ENCODE measurements around the gene NETO1. TPM values are rescaled to one million over a fixed set of nuclear protein-coding genes. Genes with fewer than 3 reads are reported as not detected.

The NETO1 gene
- polyA plus RNA-seq, 1 of the 3 experiments (the other 2 are of a cell fraction) = not detected

GRCh38 chr18:72738136-72738535, 129.7 kb downstream of the NETO1 start:
- Histone ChIP-seq H3K27me3 (ENCODE audit: insufficient read depth) (no peaks in the 10 kb centered on the region), H3K4me3 (ENCODE audit: low read depth in 2 of 2, low read length in 1 of 2) (no peak overlapping the region), H3K27ac (ENCODE audit: low read depth in 2 of 2, low read length in 1 of 2) (no peak overlapping the region), H3K4me1 (ENCODE audit: control insufficient read depth in 1 of 2, insufficient read depth in 2 of 2, low read depth in 1 of 2, low read length in 1 of 2) (no peaks in the 10 kb centered on the region), H4K20me1 (ENCODE audit: insufficient read depth) (no peaks in the 10 kb centered on the region), H3K4me2 (no peak overlapping the region), H3F3A (replicated peaks; ENCODE audit: insufficient read depth) (no peaks in the 10 kb centered on the region), H3K79me2 (ENCODE audit: insufficient read depth) (no peaks in the 10 kb centered on the region), H3K36me3 (replicated peaks in 1 of 2; ENCODE audit: control insufficient read depth in 1 of 2, insufficient read depth in 2 of 2, low read length in 1 of 2) (no peaks in the 10 kb centered on the region), H3K9me2 (no peaks in the 10 kb centered on the region), H2AFZ (ENCODE audit: low read depth) (no peak overlapping the region), H3K9ac (no peak overlapping the region), H3K9me3 (no peaks in the 10 kb centered on the region)
- ChIA-PET POLR2A (no interaction called here), CTCF (interaction anchor here (1.2 kb wide), 2 partner anchors 13 to 25 kb away, joined by 3 to 6 read pairs; no protein-coding TSS in a partner anchor)
- WGBS (ENCODE audit: low lambda C conversion rate) = 8% methylated on average over 4 of the region's 4 CpGs
- TF ChIP-seq RCOR1 (IDR thresholded peaks at IDR 0.05; ENCODE audit: low read length) = no peak
- no peak for DNase-seq

- Histone ChIP-seq H3K4me1 (ENCODE audit: control insufficient read depth in 1 of 2, insufficient read depth in 2 of 2, low read depth in 1 of 2, low read length in 1 of 2) (no peaks in the 10 kb centered on the region), H3K27me3 (ENCODE audit: insufficient read depth) (no peaks in the 10 kb centered on the region; the same call in 1 of the 2 replicates), H3K36me3 (replicated peaks in 1 of 2; ENCODE audit: control insufficient read depth in 1 of 2, insufficient read depth in 2 of 2, low read length in 1 of 2) (no peaks in the 10 kb centered on the region), H3K9ac (no peak overlapping the region), H3K9me3 (no peaks in the 10 kb centered on the region), H3K4me3 (ENCODE audit: low read depth in 2 of 2, low read length in 1 of 2) (no peak overlapping the region), H3F3A (replicated peaks; ENCODE audit: insufficient read depth) (no peaks in the 10 kb centered on the region), H3K79me2 (ENCODE audit: insufficient read depth) (no peaks in the 10 kb centered on the region), H2AFZ (ENCODE audit: low read depth) (no peak overlapping the region), H3K27ac (ENCODE audit: low read depth in 2 of 2, low read length in 1 of 2) (no peak overlapping the region), H3K4me2 (no peak overlapping the region), H3K9me2 (no peaks in the 10 kb centered on the region), H4K20me1 (ENCODE audit: insufficient read depth) (no peaks in the 10 kb centered on the region)
- TF ChIP-seq RFX5 (IDR thresholded peaks at IDR 0.05; ENCODE audit: low read length) (no peak), GABPA (IDR thresholded peaks at IDR 0.05; ENCODE audit: low read depth) (no peak), CHD2 (IDR thresholded peaks at IDR 0.05; ENCODE audit: low read length, partially characterized antibody) (no peak), IRF3 (IDR thresholded peaks at IDR 0.05; ENCODE audit: low read depth, low read length) (no peak), FOSL2 (IDR thresholded peaks at IDR 0.05; ENCODE audit: borderline replicate concordance, low read depth) (no peak), SIN3A (IDR thresholded peaks at IDR 0.05; ENCODE audit: borderline replicate concordance, low read depth, low read length) (no peak), RXRA (IDR thresholded peaks at IDR 0.05; ENCODE audit: borderline replicate concordance, low read depth) (no peak), MXI1 (IDR thresholded peaks at IDR 0.05; ENCODE audit: low read depth, low read length) (no peak), NFIC (IDR thresholded peaks at IDR 0.05; ENCODE audit: borderline replicate concordance) (no peak), TEAD4 (IDR thresholded peaks at IDR 0.05; ENCODE audit: borderline replicate concordance, insufficient read depth) (no peak), POLR2AphosphoS5 (IDR thresholded peaks at IDR 0.05; ENCODE audit: low read depth, low read length) (no peak), SMC3 (IDR thresholded peaks at IDR 0.05; ENCODE audit: low read depth, low read length) (no peak)
- ChIA-PET CTCF (interaction anchor here (0.6 to 1.2 kb wide), 2 partner anchors 75 to 401 kb away, joined by 3 read pairs; no protein-coding TSS in a partner anchor), POLR2A (no interaction called here)
- no peak for DNase-seq
- 43% methylated on average over 6 of the region's 6 CpGs for WGBS (ENCODE audit: low lambda C conversion rate)
These were observed 140.0 kb downstream of the NETO1 start for GRCh38 chr18:72727776-72728175.
